Liver (tissue), 9 donors: ENCODE results near the gene DUSP10. TPM values are rescaled to one million over a fixed set of nuclear protein-coding genes. Genes with fewer than 3 reads are reported as not detected.

ENCODE experiments used
- DNase-seq: peaks from one replicate; pipeline ENCODE4 v3.0.0-alpha.2; 2017; ENCODE audit warnings: low spot score
- H3K27ac ChIP-seq, 2 donors: one replicate each; pipeline ENCODE4 v1.7.0; 2013; ENCODE audit warnings: inconsistent platforms in 2 of 2, low read length in 2 of 2, control low read depth in 1 of 2, low read depth in 1 of 2, mild to moderate bottlenecking in 1 of 2
- H3K27me3 ChIP-seq, 4 donors: one replicate each; pipeline versions ENCODE4 v1.6.1 to v1.7.0; 2013; ENCODE audit warnings: low read length in 3 of 4, inconsistent platforms in 1 of 4, mild to moderate bottlenecking in 1 of 4, moderate library complexity in 1 of 4; ENCODE audit not compliant: control insufficient read depth in 4 of 4, insufficient read depth in 4 of 4
- H3K36me3 ChIP-seq, 4 donors: one replicate each; pipeline versions ENCODE4 v1.6.1 to v1.7.0; 2013; ENCODE audit warnings: low read length in 3 of 4, mild to moderate bottlenecking in 3 of 4, low read depth in 1 of 4, moderate library complexity in 1 of 4; ENCODE audit not compliant: control insufficient read depth in 4 of 4, insufficient read depth in 3 of 4
- H3K4me1 ChIP-seq, 4 donors: one replicate each; pipeline versions ENCODE4 v1.6.1 to v1.7.0; 2013; ENCODE audit warnings: low read length in 3 of 4, mild to moderate bottlenecking in 3 of 4, moderate library complexity in 1 of 4; ENCODE audit not compliant: control insufficient read depth in 4 of 4, insufficient read depth in 4 of 4
- H3K4me3 ChIP-seq, 3 donors: one replicate each; pipeline versions ENCODE4 v1.6.1 to v1.7.0; 2013; ENCODE audit warnings: low read length in 3 of 3, control low read depth in 1 of 3, low read depth in 1 of 3, mild to moderate bottlenecking in 1 of 3
- H3K9ac ChIP-seq, 2 donors: one replicate each; pipeline ENCODE4 v1.7.0; 2013; ENCODE audit warnings: low read length in 2 of 2, mild to moderate bottlenecking in 2 of 2, moderate library complexity in 2 of 2, control low read depth in 1 of 2, low read depth in 1 of 2
- H3K9me3 ChIP-seq, 4 donors: one replicate each; pipeline versions ENCODE4 v1.6.1 to v1.7.0; 2013; ENCODE audit warnings: low read length in 3 of 4; ENCODE audit not compliant: control insufficient read depth in 4 of 4
- EGR1 ChIP-seq, 2 donors: IDR thresholded peaks; 2 replicates each; pipeline ENCODE4 v1.6.1; 2016 to 2018; ENCODE audit warnings: antibody characterized with exemption in 2 of 2, low read depth in 2 of 2
- FOXA1 ChIP-seq: IDR thresholded peaks from 2 replicates; pipeline ENCODE4 v1.6.1; 2016; ENCODE audit warnings: antibody characterized with exemption
- FOXA2 ChIP-seq: IDR thresholded peaks from 2 replicates; pipeline ENCODE4 v1.6.1; 2016; ENCODE audit warnings: antibody characterized with exemption
- GABPA ChIP-seq, 2 donors: IDR thresholded peaks in 1 of 2; conservative IDR thresholded peaks in 1 of 2; 2 replicates each; pipeline ENCODE4 v1.6.1; 2016; ENCODE audit warnings: antibody characterized with exemption in 2 of 2, mild to moderate bottlenecking in 1 of 2, moderate library complexity in 1 of 2
- HNF4A ChIP-seq, 2 donors: conservative IDR thresholded peaks; 2 replicates each; pipeline ENCODE4 v1.6.1; 2016; ENCODE audit warnings: antibody characterized with exemption in 2 of 2, mild to moderate bottlenecking in 2 of 2
- JUND ChIP-seq, 2 donors: IDR thresholded peaks; 2 replicates each; pipeline ENCODE4 v1.6.1; 2016; ENCODE audit warnings: antibody characterized with exemption in 2 of 2
- MAX ChIP-seq: IDR thresholded peaks from 2 replicates; pipeline ENCODE4 v1.6.1; 2016; ENCODE audit warnings: antibody characterized with exemption
- NR2F2 ChIP-seq: IDR thresholded peaks from 2 replicates; pipeline ENCODE4 v1.6.1; 2016; ENCODE audit warnings: antibody characterized with exemption
- RAD21 ChIP-seq, 2 donors: IDR thresholded peaks; 2 replicates each; pipeline ENCODE4 v1.6.1; 2016; ENCODE audit warnings: antibody characterized with exemption in 2 of 2, mild to moderate bottlenecking in 2 of 2
- REST ChIP-seq: IDR thresholded peaks from 2 replicates; pipeline ENCODE4 v1.6.1; 2016; ENCODE audit warnings: antibody characterized with exemption, mild to moderate bottlenecking
- RXRA ChIP-seq, 2 donors: IDR thresholded peaks; 2 replicates each; pipeline ENCODE4 v1.6.1; 2017 to 2018; ENCODE audit warnings: antibody characterized with exemption in 2 of 2, mild to moderate bottlenecking in 1 of 2
- SP1 ChIP-seq: IDR thresholded peaks from 2 replicates; pipeline ENCODE4 v1.6.1; 2018; ENCODE audit warnings: antibody characterized with exemption, mild to moderate bottlenecking
- TAF1 ChIP-seq: conservative IDR thresholded peaks from 2 replicates; pipeline ENCODE4 v1.6.1; 2016; ENCODE audit warnings: antibody characterized with exemption, mild to moderate bottlenecking
- YY1 ChIP-seq: IDR thresholded peaks from 2 replicates; pipeline ENCODE4 v1.6.1; 2016; ENCODE audit warnings: antibody characterized with exemption, mild to moderate bottlenecking
- WGBS: extraction: QIAGEN DNeasy Blood & Tissue Kit; methylation state at CpG from one replicate; pipeline ENCODE4 v1.1.7; 2013; 5-methylcytosine and 5-hydroxymethylcytosine counted together
- polyA plus RNA-seq, 2 donors: library from polyadenylated mRNA; stranded (reverse) in 1 of 2; unstranded in 1 of 2; fragments of 200-250 nt in 1 of 2; fragments of >200 nt in 1 of 2; fragmentation: Nextera tagmentation in 1 of 2; extraction: Ambion mirVana in 1 of 2; gene quantifications; one replicate each; pipeline versions ENCODE4 v1.2.1 to v1.2.3, GENCODE V29; 2013 to 2015
- total RNA-seq, 2 donors: library from RNA; depleted of rRNA; stranded (reverse); fragments of >200 nt; gene quantifications; one replicate each; pipeline ENCODE4 v1.2.3, GENCODE V29; 2014
- TF ChIP-seq, protein P1 (sequence below): IDR thresholded peaks from 2 replicates; pipeline ENCODE4 v1.6.1; 2016; ENCODE audit warnings: antibody characterized with exemption
- TF ChIP-seq, protein P2 (sequence below): fragments of 150-350 bp; IDR thresholded peaks from 2 replicates; pipeline ENCODE4 v1.5.1; 2017; ENCODE audit warnings: improper control_type of control experiment, low read depth, low read length; ENCODE audit not compliant: missing input control
- TF ChIP-seq, protein P3 (sequence below): IDR thresholded peaks from 2 replicates; pipeline ENCODE4 v1.6.1; 2016; ENCODE audit warnings: antibody characterized with exemption
- donor health status: healthy.
- donor health status: healthy.
- donor health status: healthy.
- donor health status: healthy.
- donor health status: healthy.

DUSP10 gene
- total and polyA plus RNA-seq, 4 donors, result 6.7 to 15.4 (median 10.7) TPM

DNA sequence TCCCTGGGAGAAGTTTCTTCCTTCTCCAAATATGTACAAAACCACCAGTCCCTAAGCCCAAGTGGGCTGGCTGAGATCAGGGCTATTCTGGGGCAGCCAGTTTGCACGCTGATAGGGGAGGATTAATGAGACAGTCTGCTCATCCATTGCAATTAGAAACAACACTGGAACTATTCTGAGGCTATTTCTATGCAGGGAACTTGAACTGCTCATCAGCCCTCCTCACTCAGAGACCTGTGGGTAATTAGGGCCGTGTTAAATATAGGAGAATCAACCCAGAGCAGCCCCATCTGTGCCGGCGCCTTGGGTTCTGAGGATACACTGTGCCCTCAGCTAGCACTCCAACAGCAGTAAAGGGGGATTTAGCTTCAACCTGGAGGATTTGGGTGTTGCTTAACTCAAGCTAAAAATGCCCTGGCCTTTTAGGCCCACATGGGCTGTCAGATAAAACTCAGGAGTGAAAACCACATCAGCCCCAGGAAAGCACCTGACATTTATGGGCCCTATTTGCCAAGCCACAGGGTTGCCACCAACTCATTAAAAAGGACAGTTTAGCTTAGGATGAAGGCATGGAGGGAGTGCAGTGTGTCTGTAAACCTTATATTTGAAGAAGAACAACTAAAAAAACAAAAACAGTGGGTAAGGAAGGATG lies 53.9 kb downstream of the DUSP10 start (continued):
- TF ChIP-seq RXRA (IDR thresholded peaks at IDR 0.05), result no peak
- TF ChIP-seq MAX, result no peak
- TF ChIP-seq NR2F2, result no peak

DNA sequence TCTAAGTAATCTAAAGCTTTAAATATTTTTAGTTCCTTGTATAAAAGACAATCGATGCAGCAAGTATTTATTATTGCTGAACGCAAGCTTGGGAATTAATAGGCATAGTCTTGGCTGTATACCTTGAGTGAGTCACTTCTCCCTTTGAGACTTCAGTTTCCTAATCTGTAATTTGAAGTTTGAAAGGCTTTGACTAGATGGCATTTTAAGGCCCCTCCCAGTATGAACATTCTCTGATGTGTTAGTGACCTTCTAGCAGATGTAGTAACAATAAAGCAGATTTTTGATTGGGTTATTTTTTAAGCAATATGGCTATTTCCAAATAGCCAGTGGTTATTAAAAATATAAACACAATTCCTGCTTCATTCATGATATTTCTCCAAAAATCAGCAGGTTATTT lies 58.2 kb downstream of the DUSP10 start:
- H3K4me1 ChIP-seq, result no peaks in the 10 kb centered on the region
- no peak for TF ChIP-seq FOXA2
- TF ChIP-seq MAX, result no peak
- TF ChIP-seq EGR1 (IDR thresholded peaks at IDR 0.05; ENCODE audit: low read depth in 2 of 2), result no peak
- TF ChIP-seq GABPA (IDR thresholded peaks at IDR 0.05 in 1 of 2, conservative IDR thresholded peaks at IDR 0.05 in 1 of 2), result no peak
- TF ChIP-seq JUND (IDR thresholded peaks at IDR 0.05), result no peak
- TF ChIP-seq HNF4A (conservative IDR thresholded peaks at IDR 0.05), result no peak
- TF ChIP-seq NR2F2, result no peak
- TF ChIP-seq RXRA (IDR thresholded peaks at IDR 0.05), result no peak
- no peak for TF ChIP-seq FOXA1
- TF ChIP-seq, protein P1, sequence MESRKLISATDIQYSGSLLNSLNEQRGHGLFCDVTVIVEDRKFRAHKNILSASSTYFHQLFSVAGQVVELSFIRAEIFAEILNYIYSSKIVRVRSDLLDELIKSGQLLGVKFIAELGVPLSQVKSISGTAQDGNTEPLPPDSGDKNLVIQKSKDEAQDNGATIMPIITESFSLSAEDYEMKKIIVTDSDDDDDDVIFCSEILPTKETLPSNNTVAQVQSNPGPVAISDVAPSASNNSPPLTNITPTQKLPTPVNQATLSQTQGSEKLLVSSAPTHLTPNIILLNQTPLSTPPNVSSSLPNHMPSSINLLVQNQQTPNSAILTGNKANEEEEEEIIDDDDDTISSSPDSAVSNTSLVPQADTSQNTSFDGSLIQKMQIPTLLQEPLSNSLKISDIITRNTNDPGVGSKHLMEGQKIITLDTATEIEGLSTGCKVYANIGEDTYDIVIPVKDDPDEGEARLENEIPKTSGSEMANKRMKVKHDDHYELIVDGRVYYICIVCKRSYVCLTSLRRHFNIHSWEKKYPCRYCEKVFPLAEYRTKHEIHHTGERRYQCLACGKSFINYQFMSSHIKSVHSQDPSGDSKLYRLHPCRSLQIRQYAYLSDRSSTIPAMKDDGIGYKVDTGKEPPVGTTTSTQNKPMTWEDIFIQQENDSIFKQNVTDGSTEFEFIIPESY, result no peak
- no peak for TF ChIP-seq SP1
- no peak for TF ChIP-seq RAD21 (IDR thresholded peaks at IDR 0.05)
- no peak for TF ChIP-seq YY1
- TF ChIP-seq, protein P2, sequence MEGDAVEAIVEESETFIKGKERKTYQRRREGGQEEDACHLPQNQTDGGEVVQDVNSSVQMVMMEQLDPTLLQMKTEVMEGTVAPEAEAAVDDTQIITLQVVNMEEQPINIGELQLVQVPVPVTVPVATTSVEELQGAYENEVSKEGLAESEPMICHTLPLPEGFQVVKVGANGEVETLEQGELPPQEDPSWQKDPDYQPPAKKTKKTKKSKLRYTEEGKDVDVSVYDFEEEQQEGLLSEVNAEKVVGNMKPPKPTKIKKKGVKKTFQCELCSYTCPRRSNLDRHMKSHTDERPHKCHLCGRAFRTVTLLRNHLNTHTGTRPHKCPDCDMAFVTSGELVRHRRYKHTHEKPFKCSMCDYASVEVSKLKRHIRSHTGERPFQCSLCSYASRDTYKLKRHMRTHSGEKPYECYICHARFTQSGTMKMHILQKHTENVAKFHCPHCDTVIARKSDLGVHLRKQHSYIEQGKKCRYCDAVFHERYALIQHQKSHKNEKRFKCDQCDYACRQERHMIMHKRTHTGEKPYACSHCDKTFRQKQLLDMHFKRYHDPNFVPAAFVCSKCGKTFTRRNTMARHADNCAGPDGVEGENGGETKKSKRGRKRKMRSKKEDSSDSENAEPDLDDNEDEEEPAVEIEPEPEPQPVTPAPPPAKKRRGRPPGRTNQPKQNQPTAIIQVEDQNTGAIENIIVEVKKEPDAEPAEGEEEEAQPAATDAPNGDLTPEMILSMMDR, result no peak
- TF ChIP-seq TAF1, result no peak
- TF ChIP-seq, protein P3, sequence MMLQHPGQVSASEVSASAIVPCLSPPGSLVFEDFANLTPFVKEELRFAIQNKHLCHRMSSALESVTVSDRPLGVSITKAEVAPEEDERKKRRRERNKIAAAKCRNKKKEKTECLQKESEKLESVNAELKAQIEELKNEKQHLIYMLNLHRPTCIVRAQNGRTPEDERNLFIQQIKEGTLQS, result no peak
- TF ChIP-seq REST, result no peak
- H3K9ac ChIP-seq, result no peak overlapping the region
- H3K9me3 ChIP-seq, result peaks cover 0 to under 1% (median 0%) of the 10 kb centered on the region in 4 donors
- H3K27ac ChIP-seq, result no peak overlapping the region
- H3K27me3 ChIP-seq, result no peaks in the 10 kb centered on the region
- 97% methylated on average over 2 of the region's 2 CpGs for WGBS
- no peak for DNase-seq
- H3K36me3 ChIP-seq, result no peaks in the 10 kb centered on the region
- H3K4me3 ChIP-seq, result no peak overlapping the region
